GM12878 (cell line): ENCODE measurements around the gene RAB22A.

ENCODE experiments used
- MXI1 ChIP-seq: fragments of 150-350 bp; IDR thresholded peaks from 2 replicates; pipeline ENCODE4 v1.6.1; 2011; ENCODE audit warnings: low read depth, mild to moderate bottlenecking, inconsistent platforms, low read length, improper control_type of control experiment
- POLR2A ChIP-seq: IDR thresholded peaks from 2 replicates; pipeline ENCODE4 v1.6.1; 2011; ENCODE audit warnings: low read depth, mild to moderate bottlenecking, low read length
- TF ChIP-seq, protein P1 (sequence below), 3 experiments: IDR thresholded peaks in 2 of 3; conservative IDR thresholded peaks in 1 of 3; 2 replicates each; pipeline ENCODE4 v1.5.1; 2011; ENCODE audit warnings: low read depth in 3 of 3, low read length in 3 of 3, mild to moderate bottlenecking in 3 of 3, control low read depth in 2 of 3, moderate library complexity in 2 of 3, inconsistent platforms in 1 of 3, mixed read lengths in 1 of 3; ENCODE audit not compliant: control insufficient read depth in 2 of 3, insufficient read depth in 1 of 3; ENCODE audit errors: extremely low read depth in 1 of 3

- TF ChIP-seq POLR2A, result peak; percentile 87
- TF ChIP-seq, protein P1, sequence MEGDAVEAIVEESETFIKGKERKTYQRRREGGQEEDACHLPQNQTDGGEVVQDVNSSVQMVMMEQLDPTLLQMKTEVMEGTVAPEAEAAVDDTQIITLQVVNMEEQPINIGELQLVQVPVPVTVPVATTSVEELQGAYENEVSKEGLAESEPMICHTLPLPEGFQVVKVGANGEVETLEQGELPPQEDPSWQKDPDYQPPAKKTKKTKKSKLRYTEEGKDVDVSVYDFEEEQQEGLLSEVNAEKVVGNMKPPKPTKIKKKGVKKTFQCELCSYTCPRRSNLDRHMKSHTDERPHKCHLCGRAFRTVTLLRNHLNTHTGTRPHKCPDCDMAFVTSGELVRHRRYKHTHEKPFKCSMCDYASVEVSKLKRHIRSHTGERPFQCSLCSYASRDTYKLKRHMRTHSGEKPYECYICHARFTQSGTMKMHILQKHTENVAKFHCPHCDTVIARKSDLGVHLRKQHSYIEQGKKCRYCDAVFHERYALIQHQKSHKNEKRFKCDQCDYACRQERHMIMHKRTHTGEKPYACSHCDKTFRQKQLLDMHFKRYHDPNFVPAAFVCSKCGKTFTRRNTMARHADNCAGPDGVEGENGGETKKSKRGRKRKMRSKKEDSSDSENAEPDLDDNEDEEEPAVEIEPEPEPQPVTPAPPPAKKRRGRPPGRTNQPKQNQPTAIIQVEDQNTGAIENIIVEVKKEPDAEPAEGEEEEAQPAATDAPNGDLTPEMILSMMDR (IDR thresholded peaks at IDR 0.05 in 2 of 3, conservative IDR thresholded peaks at IDR 0.05 in 1 of 3; ENCODE audit: control insufficient read depth in 2 of 3, extremely low read depth in 1 of 3, insufficient read depth in 1 of 3, low read depth in 3 of 3, low read length in 3 of 3), result no peak
- peak; percentile 42; the same call in 1 of the 2 replicates for TF ChIP-seq MXI1
Measured at GRCh38 chr20:58388882-58389323, 79.4 kb downstream of the RAB22A start, which contains the start of gene VAPB.
